ACC112 (cell line): ENCODE data around the gene NID1.
A peak's percentile ranks its signal among the peaks of the same experiment; 100 is the strongest.

Experiments
- H2AFZ ChIP-seq: fragments of 200-600 bp; sonication (generic); one replicate; pipeline ENCODE4 v1.6.0; 2017; ENCODE audit warnings: antibody characterized with exemption, low read length; ENCODE audit not compliant: unreplicated experiment
- H3K27ac ChIP-seq: fragments of 200-600 bp; sonication (generic); 2 replicates; pipeline ENCODE4 v1.5.1; 2014; ENCODE audit warnings: low read depth, mild to moderate bottlenecking, antibody characterized with exemption, low read length, moderate library complexity
- H3K27me3 ChIP-seq: fragments of 200-600 bp; sonication (generic); 2 replicates; pipeline ENCODE4 v1.6.1; 2014; ENCODE audit warnings: mild to moderate bottlenecking, antibody characterized with exemption, low read length, moderate library complexity, mixed read lengths; ENCODE audit not compliant: insufficient read depth
- H3K36me3 ChIP-seq: fragments of 200-600 bp; sonication (generic); 2 replicates; pipeline ENCODE4 v1.6.1; 2016; ENCODE audit warnings: mild to moderate bottlenecking, antibody characterized with exemption, low read length, moderate library complexity, mixed read lengths; ENCODE audit not compliant: insufficient read depth
- H3K4me1 ChIP-seq: fragments of 200-600 bp; sonication (generic); one replicate; pipeline ENCODE4 v1.6.1; 2016; ENCODE audit warnings: low read length, mixed read lengths; ENCODE audit not compliant: insufficient read depth, unreplicated experiment, control insufficient read depth
- H3K4me3 ChIP-seq: fragments of 200-600 bp; sonication (generic); 2 replicates; pipeline ENCODE4 v1.5.1; 2014; ENCODE audit warnings: mild to moderate bottlenecking, low read depth, low read length
- H3K79me2 ChIP-seq: fragments of 200-600 bp; sonication (generic); one replicate; pipeline ENCODE4 v1.6.0; 2016; ENCODE audit warnings: low read length; ENCODE audit not compliant: control insufficient read depth, unreplicated experiment, insufficient read depth

Gene NID1

GRCh38 chr1:236065509-236066005, 667 bp upstream of the NID1 start:
- H3K27me3 ChIP-seq = no peaks in the 10 kb centered on the region
- H3K36me3 ChIP-seq = peaks cover 8% of the 10 kb centered on the region
- H2AFZ ChIP-seq = peak overlapping the region; percentile 90
- peaks cover 23% of the 10 kb centered on the region for H3K79me2 ChIP-seq
- H3K4me1 ChIP-seq = no peaks in the 10 kb centered on the region
- H3K27ac ChIP-seq = no peak overlapping the region
- peak overlapping the region; percentile 94 for H3K4me3 ChIP-seq

GRCh38 chr1:236063919-236064673, 794 bp downstream of the NID1 start:
- peak overlapping the region; percentile 94 for H3K4me3 ChIP-seq
- peaks cover 8% of the 10 kb centered on the region for H3K36me3 ChIP-seq
- H2AFZ ChIP-seq = peak overlapping the region; percentile 90
- peak overlapping the region; percentile 46 for H3K27ac ChIP-seq
- H3K27me3 ChIP-seq = no peaks in the 10 kb centered on the region
- peaks cover 28% of the 10 kb centered on the region for H3K79me2 ChIP-seq
- H3K4me1 ChIP-seq = peaks cover 5% of the 10 kb centered on the region

GRCh38 chr1:236063551-236063918, 1.4 kb downstream of the NID1 start:
- peaks cover 34% of the 10 kb centered on the region for H3K79me2 ChIP-seq
- peak overlapping the region; percentile 90 for H2AFZ ChIP-seq
- H3K36me3 ChIP-seq = peaks cover 8% of the 10 kb centered on the region
- no peaks in the 10 kb centered on the region for H3K27me3 ChIP-seq
- H3K27ac ChIP-seq = peak overlapping the region; percentile 46; the same call in 1 of the 2 replicates
- peak overlapping the region; percentile 94 for H3K4me3 ChIP-seq
- peaks cover 11% of the 10 kb centered on the region for H3K4me1 ChIP-seq

- Histone ChIP-seq H3K79me2 (peaks cover 54% of the 10 kb centered on the region), H3K27me3 (no peaks in the 10 kb centered on the region), H3K36me3 (peaks cover 14% of the 10 kb centered on the region), H3K4me3 (no peak overlapping the region), H3K4me1 (peaks cover 20% of the 10 kb centered on the region), H3K27ac (no peak overlapping the region), H2AFZ (no peak overlapping the region)
Observed at GRCh38 chr1:236060286-236060685, 4.6 kb downstream of the NID1 start.

GRCh38 chr1:236059011-236059410, 5.9 kb downstream of the NID1 start:
- Histone ChIP-seq H3K4me1 (peaks cover 20% of the 10 kb centered on the region), H3K27ac (peak overlapping the region; percentile 34; the same call in 1 of the 2 replicates), H3K36me3 (peaks cover 14% of the 10 kb centered on the region), H3K4me3 (peak overlapping the region; percentile 31), H2AFZ (peak overlapping the region; percentile 5), H3K79me2 (peaks cover 53% of the 10 kb centered on the region), H3K27me3 (no peaks in the 10 kb centered on the region)

GRCh38 chr1:236058141-236058934, 6.6 kb downstream of the NID1 start:
- H2AFZ ChIP-seq = peak overlapping the region; percentile 39

GRCh38 chr1:236057546-236057945, 7.3 kb downstream of the NID1 start:
- Histone ChIP-seq H3K79me2 (peaks cover 53% of the 10 kb centered on the region), H3K27ac (no peak overlapping the region), H2AFZ (no peak overlapping the region), H3K27me3 (no peaks in the 10 kb centered on the region), H3K36me3 (peaks cover 20% of the 10 kb centered on the region), H3K4me3 (no peak overlapping the region; the same call in 1 of the 2 replicates), H3K4me1 (peaks cover 20% of the 10 kb centered on the region)

More at GRCh38 chr1:236058141-236058934, 6.6 kb downstream of the NID1 start:
- H3K27ac ChIP-seq = peak overlapping the region; percentile 34; the same call in 1 of the 2 replicates
- H3K4me1 ChIP-seq = peaks cover 20% of the 10 kb centered on the region
- peaks cover 50% of the 10 kb centered on the region for H3K79me2 ChIP-seq
- H3K27me3 ChIP-seq = no peaks in the 10 kb centered on the region
- peaks cover 20% of the 10 kb centered on the region for H3K36me3 ChIP-seq
- H3K4me3 ChIP-seq = peak overlapping the region; percentile 31

GRCh38 chr1:236052232-236052993, 12.5 kb downstream of the NID1 start:
- Histone ChIP-seq H3K4me3 (no peak overlapping the region), H3K27ac (no peak overlapping the region), H3K4me1 (no peaks in the 10 kb centered on the region), H3K79me2 (peaks cover 18% of the 10 kb centered on the region), H3K27me3 (no peaks in the 10 kb centered on the region), H3K36me3 (peaks cover 17% of the 10 kb centered on the region), H2AFZ (no peak overlapping the region)

GRCh38 chr1:236051242-236051791, 13.6 kb downstream of the NID1 start:
- no peak overlapping the region for H2AFZ ChIP-seq
- no peaks in the 10 kb centered on the region for H3K27me3 ChIP-seq
- peaks cover 18% of the 10 kb centered on the region for H3K36me3 ChIP-seq
- no peak overlapping the region for H3K4me3 ChIP-seq
- H3K79me2 ChIP-seq = peaks cover 14% of the 10 kb centered on the region
- H3K4me1 ChIP-seq = no peaks in the 10 kb centered on the region
- no peak overlapping the region for H3K27ac ChIP-seq

- H3K79me2 ChIP-seq = no peaks in the 10 kb centered on the region
- peaks cover 47% of the 10 kb centered on the region for H3K36me3 ChIP-seq
- no peaks in the 10 kb centered on the region for H3K27me3 ChIP-seq
- H3K4me3 ChIP-seq = no peak overlapping the region
- H2AFZ ChIP-seq = no peak overlapping the region
- no peaks in the 10 kb centered on the region for H3K4me1 ChIP-seq
- H3K27ac ChIP-seq = no peak overlapping the region
Observed at GRCh38 chr1:236045771-236046170, 19.1 kb downstream of the NID1 start.
